Neural crest cell (in vitro differentiated cells): Measurements from ENCODE around the gene RASGRP3. TPM values are rescaled to one million over a fixed set of nuclear protein-coding genes. Genes with fewer than 3 reads are reported as not detected.
A peak's percentile ranks its signal among the peaks of the same experiment; 100 is the strongest.

ENCODE experiments used
- DNase-seq: peaks from one replicate; pipeline ENCODE4 v3.0.0; 2021; ENCODE audit warnings: low read depth, mixed read lengths, low spot score
- H3K27ac Mint-ChIP-seq: one replicate; pipeline ENCODE4 v1.8.0; 2021; ENCODE audit warnings: mild to moderate bottlenecking, mixed read lengths; ENCODE audit not compliant: unreplicated experiment
- H3K27me3 Mint-ChIP-seq: 2 replicates; pipeline ENCODE4 v1.8.0; 2021; ENCODE audit warnings: low read depth, mild to moderate bottlenecking, mixed read lengths
- H3K36me3 Mint-ChIP-seq: 2 replicates; pipeline ENCODE4 v1.8.0; 2021; ENCODE audit warnings: low read depth, mild to moderate bottlenecking, mixed read lengths
- H3K4me1 Mint-ChIP-seq: 2 replicates; pipeline ENCODE4 v1.8.0; 2021; ENCODE audit warnings: mixed read lengths
- H3K4me3 Mint-ChIP-seq: one replicate; pipeline ENCODE4 v1.8.0; 2021; ENCODE audit warnings: mild to moderate bottlenecking, mixed read lengths
- H3K9me3 Mint-ChIP-seq: 2 replicates; pipeline ENCODE4 v1.8.0; 2021; ENCODE audit warnings: mixed read lengths
- total RNA-seq: library from RNA; stranded (reverse); gene quantifications from 2 replicates; pipeline ENCODE4 v1.2.1, GENCODE V29; 2021
- TF ChIP-seq, protein P1 (sequence below): fragments of 200-600 bp; sonication (generic); conservative IDR thresholded peaks from 2 replicates; pipeline ENCODE4 v1.5.0; 2021; ENCODE audit warnings: antibody characterized with exemption, mild to moderate bottlenecking

RASGRP3 gene
- total RNA-seq, 1 donor from 2014 or later = 0.07 TPM

DNA sequence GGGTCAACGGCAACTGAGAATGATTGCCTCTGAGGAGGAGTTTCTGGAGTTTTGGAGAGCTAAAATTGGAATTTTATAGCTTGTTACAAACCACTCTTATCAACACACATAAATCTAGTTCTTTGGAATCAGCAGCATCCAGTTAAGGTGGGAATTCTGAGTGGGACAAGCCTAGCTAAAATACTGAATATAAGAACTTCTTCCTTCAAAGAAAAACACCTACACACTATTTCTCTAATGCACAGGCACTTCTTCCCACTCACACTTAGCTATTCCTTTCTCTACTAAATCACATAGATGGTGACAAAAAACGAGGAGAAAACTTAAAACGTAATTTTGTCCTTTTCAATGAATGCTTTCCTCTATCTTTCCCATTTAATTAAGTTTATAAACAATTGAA lies 79.2 kb downstream of the RASGRP3 start:
- TF ChIP-seq, protein P1, sequence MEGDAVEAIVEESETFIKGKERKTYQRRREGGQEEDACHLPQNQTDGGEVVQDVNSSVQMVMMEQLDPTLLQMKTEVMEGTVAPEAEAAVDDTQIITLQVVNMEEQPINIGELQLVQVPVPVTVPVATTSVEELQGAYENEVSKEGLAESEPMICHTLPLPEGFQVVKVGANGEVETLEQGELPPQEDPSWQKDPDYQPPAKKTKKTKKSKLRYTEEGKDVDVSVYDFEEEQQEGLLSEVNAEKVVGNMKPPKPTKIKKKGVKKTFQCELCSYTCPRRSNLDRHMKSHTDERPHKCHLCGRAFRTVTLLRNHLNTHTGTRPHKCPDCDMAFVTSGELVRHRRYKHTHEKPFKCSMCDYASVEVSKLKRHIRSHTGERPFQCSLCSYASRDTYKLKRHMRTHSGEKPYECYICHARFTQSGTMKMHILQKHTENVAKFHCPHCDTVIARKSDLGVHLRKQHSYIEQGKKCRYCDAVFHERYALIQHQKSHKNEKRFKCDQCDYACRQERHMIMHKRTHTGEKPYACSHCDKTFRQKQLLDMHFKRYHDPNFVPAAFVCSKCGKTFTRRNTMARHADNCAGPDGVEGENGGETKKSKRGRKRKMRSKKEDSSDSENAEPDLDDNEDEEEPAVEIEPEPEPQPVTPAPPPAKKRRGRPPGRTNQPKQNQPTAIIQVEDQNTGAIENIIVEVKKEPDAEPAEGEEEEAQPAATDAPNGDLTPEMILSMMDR = no peak
- H3K27me3 Mint-ChIP-seq = no peaks in the 10 kb centered on the region
- H3K4me3 Mint-ChIP-seq = no peak overlapping the region
- no peaks in the 10 kb centered on the region for H3K4me1 Mint-ChIP-seq
- H3K9me3 Mint-ChIP-seq = peaks cover 4% of the 10 kb centered on the region
- no peak for DNase-seq
- H3K27ac Mint-ChIP-seq = no peak overlapping the region
- H3K36me3 Mint-ChIP-seq = no peaks in the 10 kb centered on the region

DNA sequence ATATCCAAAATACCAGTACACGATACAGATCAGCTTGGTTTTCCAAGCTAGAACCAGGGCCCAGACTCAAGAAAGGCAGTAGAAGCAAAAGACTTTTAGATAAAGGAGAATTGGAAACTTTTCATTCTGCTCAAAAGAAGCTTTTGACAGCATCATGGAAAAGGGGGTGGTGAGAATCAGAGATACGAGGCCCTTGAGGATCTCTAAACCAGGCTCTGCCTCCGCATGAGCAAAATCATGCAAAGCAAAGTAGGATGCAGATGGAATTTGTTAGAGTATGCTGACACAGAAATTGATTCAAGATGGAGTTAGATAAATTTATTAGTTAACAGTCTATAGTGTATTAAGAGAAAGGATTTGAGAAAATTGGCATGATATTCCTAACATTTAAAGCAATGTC lies 82.9 kb downstream of the RASGRP3 start:
- no peaks in the 10 kb centered on the region for H3K27me3 Mint-ChIP-seq
- DNase-seq = no peak
- H3K4me1 Mint-ChIP-seq = no peaks in the 10 kb centered on the region
- H3K9me3 Mint-ChIP-seq = peaks cover 4% of the 10 kb centered on the region
- H3K36me3 Mint-ChIP-seq = no peaks in the 10 kb centered on the region
- TF ChIP-seq, protein P1 = no peak
- no peak overlapping the region for H3K4me3 Mint-ChIP-seq
- H3K27ac Mint-ChIP-seq = no peak overlapping the region

DNA sequence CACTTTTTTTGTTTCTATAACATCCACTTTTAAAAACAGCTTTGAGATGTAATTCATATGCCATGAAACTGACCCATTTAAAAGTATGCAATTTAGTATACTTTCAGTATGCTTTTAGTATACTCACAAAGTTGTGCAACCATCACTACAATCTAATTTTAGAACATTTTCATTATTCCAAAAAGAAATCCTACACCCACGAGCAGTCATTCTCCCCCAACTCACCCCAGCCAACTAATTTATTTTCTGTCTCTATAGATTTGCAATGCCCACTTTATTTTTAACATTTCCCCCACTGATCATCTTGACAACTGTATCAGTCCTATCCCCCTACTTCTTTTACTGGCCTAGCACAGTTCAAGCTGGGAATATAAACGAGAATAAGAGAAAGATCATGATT lies 83.6 kb downstream of the RASGRP3 start:
- no peak overlapping the region for H3K27ac Mint-ChIP-seq
- H3K9me3 Mint-ChIP-seq = peaks cover 4% of the 10 kb centered on the region
- H3K27me3 Mint-ChIP-seq = no peaks in the 10 kb centered on the region
- H3K4me3 Mint-ChIP-seq = no peak overlapping the region
- H3K4me1 Mint-ChIP-seq = no peaks in the 10 kb centered on the region
- no peak for DNase-seq
- no peaks in the 10 kb centered on the region for H3K36me3 Mint-ChIP-seq
- TF ChIP-seq, protein P1 = no peak

DNA sequence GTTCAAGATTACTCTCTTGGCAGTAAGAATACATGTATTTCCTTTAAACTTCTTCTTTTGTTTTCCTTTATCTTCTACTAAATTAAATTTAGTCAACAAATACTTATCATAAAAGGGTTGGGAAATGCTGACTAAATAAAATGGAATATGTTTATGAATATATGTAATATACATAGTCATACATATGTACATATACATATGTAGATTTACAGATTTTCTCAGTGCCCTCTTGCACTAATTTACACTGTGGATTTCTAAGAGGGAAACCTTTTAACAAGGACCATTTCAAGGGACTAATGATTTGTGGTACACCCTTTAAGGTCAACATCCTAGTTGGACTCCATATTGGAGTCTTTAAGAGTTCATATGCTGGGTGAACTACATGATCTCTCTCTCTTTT lies 85.4 kb downstream of the RASGRP3 start:
- no peaks in the 10 kb centered on the region for H3K27me3 Mint-ChIP-seq
- no peak for DNase-seq
- H3K4me1 Mint-ChIP-seq = no peaks in the 10 kb centered on the region
- peaks cover 4% of the 10 kb centered on the region for H3K9me3 Mint-ChIP-seq
- no peak overlapping the region for H3K27ac Mint-ChIP-seq
- no peak overlapping the region for H3K4me3 Mint-ChIP-seq
- TF ChIP-seq, protein P1 = no peak
- no peaks in the 10 kb centered on the region for H3K36me3 Mint-ChIP-seq

DNA sequence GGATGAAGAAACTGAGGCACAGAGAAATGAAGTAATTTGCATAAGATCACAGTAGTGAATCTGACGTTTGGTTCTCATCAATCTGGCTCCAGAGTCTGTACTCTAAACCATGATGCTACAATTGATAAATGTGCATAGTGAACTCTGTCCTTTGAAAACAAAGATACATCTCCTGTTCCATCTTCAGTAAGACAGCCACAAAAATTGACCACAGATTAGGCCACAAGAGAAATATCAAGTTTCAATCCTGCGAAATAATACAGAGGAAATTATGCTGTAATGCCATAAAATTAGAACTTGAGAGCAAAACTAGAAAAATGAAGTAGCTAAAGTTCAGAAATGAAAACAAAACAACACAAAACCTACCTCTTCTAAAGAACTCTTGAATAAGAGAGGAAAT lies 94.2 kb downstream of the RASGRP3 start:
- H3K27me3 Mint-ChIP-seq = no peaks in the 10 kb centered on the region
- H3K9me3 Mint-ChIP-seq = no peaks in the 10 kb centered on the region
- no peaks in the 10 kb centered on the region for H3K4me1 Mint-ChIP-seq
- H3K27ac Mint-ChIP-seq = peak overlapping the region; percentile 75
- DNase-seq = no peak
- H3K36me3 Mint-ChIP-seq = no peaks in the 10 kb centered on the region
- TF ChIP-seq, protein P1 = no peak
- H3K4me3 Mint-ChIP-seq = no peak overlapping the region

DNA sequence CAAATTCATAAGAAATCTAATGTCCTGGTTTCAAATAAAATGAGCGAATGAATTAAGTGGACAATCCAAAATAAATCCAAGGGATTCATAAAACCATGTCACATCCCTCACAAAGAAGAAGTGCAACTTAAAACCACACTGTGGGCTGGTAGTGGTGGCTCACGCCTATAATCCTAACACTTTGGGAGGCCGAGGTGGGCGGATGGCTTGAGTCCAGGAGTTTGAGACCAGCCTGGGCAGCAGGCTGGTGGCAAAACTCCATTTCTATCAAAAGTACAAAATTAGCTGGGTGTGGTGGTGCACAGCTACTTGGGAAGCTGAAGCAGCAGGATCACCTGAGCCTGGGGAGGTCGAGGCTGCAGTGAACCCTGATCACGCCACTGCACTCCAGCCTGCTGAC lies 97.2 kb downstream of the RASGRP3 start:
- TF ChIP-seq, protein P1 = no peak
- H3K36me3 Mint-ChIP-seq = no peaks in the 10 kb centered on the region
- peaks cover 10% of the 10 kb centered on the region for H3K4me1 Mint-ChIP-seq
- H3K27ac Mint-ChIP-seq = no peak overlapping the region
- H3K4me3 Mint-ChIP-seq = no peak overlapping the region
- no peaks in the 10 kb centered on the region for H3K9me3 Mint-ChIP-seq
- DNase-seq = no peak
- no peaks in the 10 kb centered on the region for H3K27me3 Mint-ChIP-seq
